Bone marrow (tissue), 2 donors: ENCODE results near the gene CYP46A1.
A peak's percentile ranks its signal among the peaks of the same experiment; 100 is the strongest.

Source experiments
- DNase-seq, 2 donors: peaks; one replicate each; lab custom pipeline; 2025; lab: John Stamatoyannopoulos, UW

Gene CYP46A1

GRCh38 chr14:99729991-99730875 is 46.1 kb downstream of the CYP46A1 start:
- peak in 1 of 2 donors; percentile 13 for DNase-seq

- DNase-seq, result no peak
Measured at GRCh38 chr14:99730876-99731546, 46.9 kb downstream of the CYP46A1 start.

GRCh38 chr14:99731547-99732435 is 47.7 kb downstream of the CYP46A1 start:
- DNase-seq, result no peak

- DNase-seq, result no peak
Measured at GRCh38 chr14:99732436-99733210, 48.5 kb downstream of the CYP46A1 start.

GRCh38 chr14:99733211-99733539 is 49.1 kb downstream of the CYP46A1 start:
- DNase-seq, result no peak

GRCh38 chr14:99733540-99734405 is 49.7 kb downstream of the CYP46A1 start:
- no peak for DNase-seq

- DNase-seq, result no peak
Measured at GRCh38 chr14:99734406-99735051, 50.4 kb downstream of the CYP46A1 start.

GRCh38 chr14:99735189-99736135 is 51.4 kb downstream of the CYP46A1 start:
- no peak for DNase-seq

GRCh38 chr14:99736603-99737371 is 52.7 kb downstream of the CYP46A1 start:
- no peak for DNase-seq

- no peak for DNase-seq
Measured at GRCh38 chr14:99737451-99737951, 53.4 kb downstream of the CYP46A1 start.

GRCh38 chr14:99737956-99738667 is 54.0 kb downstream of the CYP46A1 start:
- no peak for DNase-seq

GRCh38 chr14:99740411-99740810 is 56.3 kb downstream of the CYP46A1 start:
- DNase-seq, result no peak

- DNase-seq, result no peak
Measured at GRCh38 chr14:99741227-99741976, 57.3 kb downstream of the CYP46A1 start.

GRCh38 chr14:99742074-99742473 is 58.0 kb downstream of the CYP46A1 start:
- DNase-seq, result no peak

GRCh38 chr14:99742509-99743487 is 58.7 kb downstream of the CYP46A1 start:
- no peak for DNase-seq
